GM21447 (cell line): ENCODE results near the gene ZNF134.

ENCODE experiments used
- ATAC-seq: cut with Tn5 transposase; IDR thresholded peaks from one replicate; pipeline ENCODE4 v1.9.1; 2021; ENCODE audit not compliant: unreplicated experiment

ZNF134 gene

GRCh38 chr19:57637379-57637778 lies 23.3 kb downstream of the ZNF134 start:
- ATAC-seq: no peak

GRCh38 chr19:57641715-57642234 lies 27.7 kb downstream of the ZNF134 start:
- ATAC-seq: no peak

- ATAC-seq: no peak
Observed at GRCh38 chr19:57642396-57643046, 28.5 kb downstream of the ZNF134 start.

- ATAC-seq: no peak
Observed at GRCh38 chr19:57643734-57644133, 29.7 kb downstream of the ZNF134 start.

GRCh38 chr19:57648331-57649003 lies 34.4 kb downstream of the ZNF134 start:
- no peak for ATAC-seq

GRCh38 chr19:57651654-57651996 lies 37.6 kb downstream of the ZNF134 start:
- no peak for ATAC-seq

- no peak for ATAC-seq
Observed at GRCh38 chr19:57653689-57654088, 39.6 kb downstream of the ZNF134 start.

- ATAC-seq: no peak
Observed at GRCh38 chr19:57655443-57655842, 41.4 kb downstream of the ZNF134 start.

- ATAC-seq: no peak
Observed at GRCh38 chr19:57656346-57656745, 42.3 kb downstream of the ZNF134 start.

- no peak for ATAC-seq
Observed at GRCh38 chr19:57664269-57665127, 50.5 kb downstream of the ZNF134 start.

- no peak for ATAC-seq
Observed at GRCh38 chr19:57665261-57665806, 51.3 kb downstream of the ZNF134 start.

GRCh38 chr19:57667228-57667627 lies 53.2 kb downstream of the ZNF134 start:
- ATAC-seq: no peak

- no peak for ATAC-seq
Observed at GRCh38 chr19:57668635-57669034, 54.6 kb downstream of the ZNF134 start, which contains the start of gene ZSCAN4. ZSCAN4 (plus strand) TSS chr19:57668935; CDS start chr19:57676146, 7,211 bp downstream.

- no peak for ATAC-seq
Observed at GRCh38 chr19:57671124-57671895, 57.3 kb downstream of the ZNF134 start.

GRCh38 chr19:57672466-57672865 lies 58.4 kb downstream of the ZNF134 start:
- ATAC-seq: no peak
